ENCODE results near the gene LRP4.
"Not testable (repeated sequence)": the region's sequence is repeated elsewhere in the genome, so short reads cannot be mapped to it uniquely, and the experiment has no call there.

The LRP4 gene

DNA sequence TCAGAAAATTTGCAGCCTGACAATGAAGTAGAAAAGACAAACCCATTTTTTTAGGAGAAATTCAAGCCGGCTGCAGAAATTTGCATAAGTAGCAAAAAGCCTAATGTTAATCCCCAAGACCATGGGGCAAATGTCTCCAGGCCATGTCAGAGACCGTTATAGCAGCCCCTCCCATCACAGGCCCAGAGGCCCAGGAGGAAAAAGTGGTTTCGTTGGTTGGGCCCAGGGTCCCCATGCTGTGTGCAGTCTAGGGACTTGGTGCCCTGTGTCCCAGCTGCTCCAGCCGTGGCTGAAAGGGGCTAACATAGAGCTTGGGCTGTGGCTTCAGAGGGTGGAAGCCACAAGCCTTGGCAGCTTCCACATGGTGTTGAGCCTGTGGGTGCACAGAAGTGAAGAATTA is 9.6 kb upstream of the LRP4 start:
- not testable (repeated sequence) for DNase-seq (ENCODE audit: low read depth, low spot score)

GRCh38 chr11:46920755-46921154 is 2.4 kb upstream of the LRP4 start:
- DNase-seq (ENCODE audit: low read depth, low spot score) = peak; percentile 42

DNA sequence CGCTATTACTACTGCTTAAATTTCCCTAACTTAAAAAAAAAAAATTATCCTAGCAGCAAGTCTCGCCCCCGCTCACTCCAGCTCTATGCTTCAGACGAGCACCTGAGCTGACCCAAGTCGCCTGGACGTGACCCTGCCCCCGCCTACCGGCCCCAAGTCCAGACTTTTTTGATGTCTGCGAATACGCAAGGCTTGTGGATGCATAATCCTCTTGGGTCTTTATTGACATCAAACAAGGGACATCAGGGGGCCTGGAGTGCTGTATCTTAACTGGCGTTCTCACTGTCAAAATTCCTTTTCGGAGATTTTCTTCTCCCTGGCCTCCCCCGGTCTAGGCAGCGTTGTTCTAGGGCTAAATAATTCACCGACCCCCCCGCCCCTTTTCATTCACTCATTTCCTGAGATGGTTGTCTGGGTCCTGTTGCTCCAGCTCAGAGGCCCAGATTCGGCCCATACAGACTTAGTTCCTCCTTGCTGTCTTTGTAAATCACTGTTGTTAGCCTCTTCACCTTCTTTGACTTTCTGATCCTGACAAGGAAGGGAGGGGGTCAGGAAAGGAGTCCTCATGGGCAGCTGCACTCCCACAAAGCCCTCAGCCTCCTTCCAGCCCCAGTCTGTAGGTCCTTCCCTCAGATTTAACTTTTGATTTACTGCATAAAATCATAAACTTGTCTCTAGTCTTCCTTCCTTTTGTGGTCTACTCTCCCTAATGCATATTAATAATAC is 601 bp upstream of the LRP4 start:
- peak; percentile 53 for DNase-seq (ENCODE audit: low read depth, low spot score)

DNA sequence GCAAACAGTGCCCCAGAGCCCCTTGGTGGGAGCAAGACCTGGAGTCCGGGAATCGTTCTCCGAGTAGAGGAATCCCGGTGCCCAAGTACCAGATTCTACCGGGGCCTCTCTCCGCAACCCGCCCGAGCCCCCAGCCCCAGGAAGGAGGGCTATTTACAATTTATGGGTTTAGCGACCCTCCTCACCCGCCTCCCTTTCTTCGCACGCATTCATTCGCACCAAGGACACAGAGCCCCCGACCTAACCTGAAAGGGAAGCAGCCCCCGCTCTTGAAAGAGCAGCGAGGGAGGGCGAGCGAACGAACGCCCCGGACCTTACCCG is 628 bp downstream of the LRP4 start:
- no peak for DNase-seq (ENCODE audit: low read depth, low spot score)

GRCh38 chr11:46917109-46917761 is 1.1 kb downstream of the LRP4 start:
- peak; percentile 31 for DNase-seq (ENCODE audit: low read depth, low spot score)

- DNase-seq (ENCODE audit: low read depth, low spot score) = peak; percentile 75
Observed at GRCh38 chr11:46916286-46917108, 1.9 kb downstream of the LRP4 start.

GRCh38 chr11:46914910-46915309 is 3.4 kb downstream of the LRP4 start:
- DNase-seq (ENCODE audit: low read depth, low spot score) = no peak

DNA sequence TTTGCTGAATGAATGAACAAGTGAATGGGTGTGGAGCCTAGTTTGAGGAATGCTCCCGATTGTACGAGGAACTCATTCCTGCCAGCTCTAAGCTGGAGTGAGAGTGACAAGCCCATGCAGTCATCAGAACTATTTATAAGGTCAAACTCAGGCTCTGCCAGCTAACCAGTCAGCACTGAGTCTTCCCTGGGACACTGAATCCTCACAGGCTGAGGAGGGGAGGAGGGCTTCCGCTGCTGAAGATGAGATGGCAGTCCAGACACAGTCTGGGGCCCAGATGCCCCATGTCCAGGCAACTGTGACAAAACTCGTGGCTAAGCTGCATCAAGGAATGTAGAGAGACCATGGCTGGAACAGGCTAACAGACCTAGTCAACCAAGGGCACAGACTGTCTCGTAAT is 4.0 kb downstream of the LRP4 start:
- DNase-seq (ENCODE audit: low read depth, low spot score) = peak; percentile 67

- peak; percentile 84 for DNase-seq (ENCODE audit: low read depth, low spot score)
Observed at GRCh38 chr11:46913484-46913883, 4.9 kb downstream of the LRP4 start.

GRCh38 chr11:46912526-46913150 is 5.7 kb downstream of the LRP4 start:
- peak; percentile 95 for DNase-seq (ENCODE audit: low read depth, low spot score)

- DNase-seq (ENCODE audit: low read depth, low spot score) = no peak
Observed at GRCh38 chr11:46907606-46908005, 10.7 kb downstream of the LRP4 start.

GRCh38 chr11:46906609-46907041 is 11.7 kb downstream of the LRP4 start:
- peak; percentile 81 for DNase-seq (ENCODE audit: low read depth, low spot score)

DNA sequence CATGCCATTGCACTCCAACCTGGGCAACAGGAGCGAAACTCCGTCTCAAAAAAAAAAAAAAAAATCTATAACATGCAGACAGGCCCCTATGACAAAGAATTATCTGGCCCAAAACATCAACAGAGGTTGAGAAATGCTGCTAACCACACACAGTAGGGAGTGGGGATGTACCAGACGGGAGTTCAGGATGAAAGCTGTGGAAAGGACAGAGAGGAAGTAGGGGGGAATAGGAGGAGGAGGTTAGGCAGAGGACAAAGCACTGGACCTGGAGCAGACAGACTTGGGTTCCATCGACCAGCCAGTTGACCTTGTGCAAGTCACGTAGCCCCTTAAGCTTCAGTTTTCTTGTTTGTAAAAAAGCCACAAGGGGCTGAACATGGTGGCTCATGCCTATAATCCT is 12.5 kb downstream of the LRP4 start:
- no peak for DNase-seq (ENCODE audit: low read depth, low spot score)

- DNase-seq (ENCODE audit: low read depth, low spot score) = peak; percentile 37
Observed at GRCh38 chr11:46903846-46904245, 14.5 kb downstream of the LRP4 start.

DNA sequence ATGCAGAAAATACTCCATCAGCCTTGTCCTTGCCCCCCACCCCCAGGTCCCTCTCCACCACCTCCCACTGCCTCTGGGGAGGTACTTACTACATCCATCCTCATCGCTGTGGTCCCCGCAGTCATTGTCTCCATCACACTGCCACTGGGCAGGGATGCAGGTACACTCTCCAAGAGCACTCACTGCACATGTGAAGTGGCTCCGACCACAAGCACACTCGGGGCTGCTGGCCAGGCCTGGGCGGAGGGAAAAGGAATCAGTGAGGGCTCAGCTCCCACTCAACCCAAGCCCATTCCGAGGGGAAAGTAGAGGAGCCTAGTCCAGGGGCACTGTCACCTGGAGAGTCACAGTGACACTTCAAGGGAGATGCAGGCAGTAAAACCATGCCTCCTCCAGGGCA is 15.7 kb downstream of the LRP4 start:
- no peak for DNase-seq (ENCODE audit: low read depth, low spot score)

DNA sequence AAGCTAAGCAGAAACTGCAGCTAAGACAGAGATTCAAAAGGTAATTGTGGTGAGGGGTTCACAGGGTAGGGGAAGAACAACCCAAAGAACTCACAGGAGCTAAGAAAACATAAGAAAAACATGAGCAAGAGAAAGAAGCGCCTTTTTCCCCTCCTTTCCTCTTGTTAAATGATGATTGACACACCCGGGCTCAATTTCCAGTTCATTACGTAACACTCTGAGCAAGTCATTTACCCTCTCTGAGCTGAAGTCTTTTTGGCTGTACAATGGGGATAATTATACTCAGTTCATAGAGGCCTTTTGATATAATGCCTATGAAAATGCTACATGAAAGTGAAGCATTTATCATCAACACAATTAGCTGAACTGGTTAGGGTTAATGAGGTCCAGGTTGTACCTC is 17.2 kb downstream of the LRP4 start:
- no peak for DNase-seq (ENCODE audit: low read depth, low spot score)

DNA sequence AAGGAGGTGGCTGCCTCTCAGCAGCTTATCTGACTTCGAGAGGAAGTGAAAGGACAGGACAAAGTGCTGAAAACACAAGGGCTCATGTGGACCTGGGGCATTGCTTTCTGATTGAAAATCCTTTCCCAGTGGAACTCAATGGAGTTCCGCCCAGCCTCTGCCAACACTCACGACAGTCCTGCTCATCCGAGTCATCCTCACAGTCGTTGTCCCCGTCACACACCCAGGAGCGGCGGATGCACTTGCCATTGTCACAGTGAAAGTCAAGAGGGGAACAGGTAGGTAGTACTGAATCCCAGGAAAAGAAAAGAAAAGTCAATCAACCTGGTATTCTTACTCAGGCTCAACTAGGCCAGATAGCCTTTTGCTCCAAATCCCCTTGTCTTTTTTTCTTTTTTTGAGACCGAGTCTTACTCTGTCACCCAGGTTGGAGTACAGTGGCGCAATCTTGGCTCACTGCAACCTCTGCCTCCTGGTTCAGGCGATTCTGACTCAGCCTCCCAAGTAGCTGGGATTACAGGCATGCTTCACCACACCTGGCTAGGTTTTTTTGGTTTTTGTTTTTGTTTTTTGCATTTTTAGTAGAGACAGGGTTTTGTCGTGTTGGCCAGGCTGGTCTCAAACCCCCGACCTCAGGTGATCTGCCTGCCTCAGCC is 18.1 kb downstream of the LRP4 start:
- peak; percentile 40 for DNase-seq (ENCODE audit: low read depth, low spot score)

GRCh38 chr11:46899501-46900025 is 18.8 kb downstream of the LRP4 start:
- DNase-seq (ENCODE audit: low read depth, low spot score) = no peak

- DNase-seq (ENCODE audit: low read depth, low spot score) = peak; percentile 54
Observed at GRCh38 chr11:46898396-46899095, 19.8 kb downstream of the LRP4 start.

GRCh38 chr11:46896719-46897406 is 21.5 kb downstream of the LRP4 start:
- DNase-seq (ENCODE audit: low read depth, low spot score) = no peak

Measured in ELF-1 (cell line).